GM23248 (cell line): ENCODE measurements around the gene RER1. TPM values are rescaled to one million over a fixed set of nuclear protein-coding genes. Genes with fewer than 3 reads are reported as not detected.

ENCODE experiments used
- DNase-seq: peaks from one replicate; pipeline ENCODE4 v3.0.0-alpha.2; 2015
- H2AFZ ChIP-seq: fragments of 200-600 bp; sonication (generic); 2 replicates; pipeline ENCODE4 v1.6.1; 2016; ENCODE audit warnings: antibody characterized with exemption
- H3F3A ChIP-seq: fragments of 200-600 bp; sonication (generic); 2 replicates; pipeline ENCODE4 v1.6.1; 2016; ENCODE audit warnings: mild to moderate bottlenecking, antibody characterized with exemption, mixed run types; ENCODE audit not compliant: insufficient read depth
- H3K27ac ChIP-seq: fragments of 200-600 bp; sonication (generic); 2 replicates; pipeline ENCODE4 v1.5.1; 2016; ENCODE audit warnings: mild to moderate bottlenecking
- H3K27me3 ChIP-seq: fragments of 200-600 bp; sonication (generic); replicated peaks from 2 replicates; pipeline ENCODE4 v1.6.1; 2016; ENCODE audit warnings: mild to moderate bottlenecking; ENCODE audit not compliant: insufficient read depth
- H3K36me3 ChIP-seq: fragments of 200-600 bp; sonication (generic); 2 replicates; pipeline ENCODE4 v1.6.1; 2016; ENCODE audit warnings: low read depth, mild to moderate bottlenecking
- H3K4me1 ChIP-seq: fragments of 200-600 bp; sonication (generic); 2 replicates; pipeline ENCODE4 v1.6.1; 2016; ENCODE audit warnings: mild to moderate bottlenecking; ENCODE audit not compliant: insufficient read depth
- H3K4me2 ChIP-seq: fragments of 200-600 bp; sonication (generic); one replicate; pipeline ENCODE4 v1.6.1; 2016; ENCODE audit warnings: mild to moderate bottlenecking; ENCODE audit not compliant: unreplicated experiment
- H3K4me3 ChIP-seq: fragments of 200-600 bp; sonication (generic); 2 replicates; pipeline ENCODE4 v1.5.1; 2016; ENCODE audit warnings: mild to moderate bottlenecking
- H3K79me2 ChIP-seq: fragments of 200-600 bp; sonication (generic); 2 replicates; pipeline ENCODE4 v1.6.1; 2016; ENCODE audit warnings: mild to moderate bottlenecking; ENCODE audit not compliant: insufficient read depth
- H3K9ac ChIP-seq: fragments of 200-600 bp; sonication (generic); 2 replicates; pipeline ENCODE4 v1.6.1; 2016; ENCODE audit warnings: mild to moderate bottlenecking
- H3K9me2 ChIP-seq: fragments of 200-600 bp; sonication (generic); 2 replicates; pipeline ENCODE4 v1.6.1; 2016; ENCODE audit warnings: mixed run types, mild to moderate bottlenecking, moderate library complexity; ENCODE audit not compliant: insufficient read depth
- H3K9me3 ChIP-seq: fragments of 200-600 bp; sonication (generic); one replicate; pipeline ENCODE4 v1.6.1; 2017; ENCODE audit warnings: low read depth
- H4K20me1 ChIP-seq: fragments of 200-600 bp; sonication (generic); 2 replicates; pipeline ENCODE4 v1.6.0; 2016; ENCODE audit not compliant: insufficient read depth
- EZH2 ChIP-seq: fragments of 200-600 bp; sonication (generic); IDR thresholded peaks from 2 replicates; pipeline ENCODE4 v1.6.1; 2018; ENCODE audit warnings: antibody characterized with exemption, mild to moderate bottlenecking; ENCODE audit not compliant: insufficient read depth, poor library complexity, severe bottlenecking
- EZH2phosphoT487 ChIP-seq: fragments of 200-600 bp; sonication (generic); IDR thresholded peaks from 2 replicates; pipeline ENCODE4 v1.6.1; 2018; ENCODE audit warnings: antibody characterized with exemption, moderate library complexity, mild to moderate bottlenecking, low read depth; ENCODE audit not compliant: insufficient read depth
- WGBS, 2 experiments: methylation state at CpG; one replicate each; pipeline ENCODE4 v1.1.6; 2015 to 2017; ENCODE audit warnings: low lambda C conversion rate in 2 of 2, low coverage in 1 of 2; ENCODE audit errors: missing lambda C conversion rate in 2 of 2; 5-methylcytosine and 5-hydroxymethylcytosine counted together
- in situ Hi-C: fragments of 300-500 bp; cut with MboI; formaldehyde crosslinking; loops from 2 replicates; pipeline ENCODE4 v1.15.0; 2020
- polyA plus RNA-seq: library from polyadenylated mRNA; unstranded; fragments of >200 nt; fragmentation: Nextera tagmentation; extraction: Ambion mirVana; gene quantifications from 2 replicates; pipeline ENCODE4 v1.2.1, GENCODE V29; 2016
- total RNA-seq: library from RNA; depleted of rRNA; stranded (reverse); fragments of >200 nt; shearing (Covaris generic); gene quantifications from 2 replicates; pipeline ENCODE4 v1.2.3, GENCODE V29; 2014

The RER1 gene
- total and polyA plus RNA-seq, 2 experiments from 2014 or later, result 135 to 331 TPM

GRCh38 chr1:2425892-2426291, 34.3 kb downstream of the RER1 start:
- Histone ChIP-seq H3K9ac (no peak overlapping the region), H3K9me3 (no peaks in the 10 kb centered on the region), H3K27me3 (peaks cover 18% of the 10 kb centered on the region), H4K20me1 (no peaks in the 10 kb centered on the region), H3K27ac (no peak overlapping the region), H3K4me2 (no peak overlapping the region), H3F3A (no peaks in the 10 kb centered on the region), H3K4me1 (no peaks in the 10 kb centered on the region), H3K36me3 (no peaks in the 10 kb centered on the region), H3K79me2 (no peaks in the 10 kb centered on the region), H3K4me3 (no peak overlapping the region), H3K9me2 (no peaks in the 10 kb centered on the region), H2AFZ (no peak overlapping the region)
- WGBS, 2 experiments, result 49 to 54% methylated on average over 11 of the region's 11 CpGs
- DNase-seq, result no peak
- in situ Hi-C loops, result no loop called here
- no peak for TF ChIP-seq EZH2

- DNase-seq, result no peak
- Histone ChIP-seq H3K9me3 (no peaks in the 10 kb centered on the region), H3K4me2 (no peak overlapping the region), H4K20me1 (no peaks in the 10 kb centered on the region), H3K27me3 (peaks cover 11% of the 10 kb centered on the region), H3K9ac (no peak overlapping the region), H3F3A (no peaks in the 10 kb centered on the region), H2AFZ (no peak overlapping the region), H3K27ac (no peak overlapping the region), H3K79me2 (no peaks in the 10 kb centered on the region), H3K4me1 (no peaks in the 10 kb centered on the region), H3K4me3 (no peak overlapping the region), H3K9me2 (no peaks in the 10 kb centered on the region), H3K36me3 (no peaks in the 10 kb centered on the region)
- WGBS, 2 experiments, result 38 to 40% methylated on average over 15 to 16 of the region's 18 CpGs
- no peak for TF ChIP-seq EZH2phosphoT487
- TF ChIP-seq EZH2, result no peak
- in situ Hi-C loops, result no loop called here
Measured at GRCh38 chr1:2426540-2426939, 34.9 kb downstream of the RER1 start.

- H4K20me1 ChIP-seq, result no peaks in the 10 kb centered on the region
- no peak overlapping the region for H3K4me2 ChIP-seq
- no peaks in the 10 kb centered on the region for H3K9me2 ChIP-seq
- in situ Hi-C loops, result no loop called here
- no peaks in the 10 kb centered on the region for H3K36me3 ChIP-seq
- H3K27ac ChIP-seq, result no peak overlapping the region
- TF ChIP-seq EZH2phosphoT487 (no peak), EZH2 (no peak)
- H3K4me3 ChIP-seq, result no peak overlapping the region
- H2AFZ ChIP-seq, result no peak overlapping the region
- peaks cover 11% of the 10 kb centered on the region for H3K27me3 ChIP-seq
- H3K4me1 ChIP-seq, result no peaks in the 10 kb centered on the region
- no peak for DNase-seq
- no peaks in the 10 kb centered on the region for H3F3A ChIP-seq
- no peaks in the 10 kb centered on the region for H3K9me3 ChIP-seq
- H3K79me2 ChIP-seq, result no peaks in the 10 kb centered on the region
- H3K9ac ChIP-seq, result no peak overlapping the region
- WGBS, 2 experiments, result 54 to 64% methylated on average over 15 to 17 of the region's 18 CpGs
Measured at GRCh38 chr1:2427051-2427450, 35.4 kb downstream of the RER1 start.

- Histone ChIP-seq H3K9me2 (no peaks in the 10 kb centered on the region), H3K4me3 (no peak overlapping the region), H3K36me3 (no peaks in the 10 kb centered on the region), H3K27me3 (peaks cover 11% of the 10 kb centered on the region), H3K27ac (no peak overlapping the region), H3K4me1 (no peaks in the 10 kb centered on the region), H4K20me1 (no peaks in the 10 kb centered on the region), H3K9me3 (no peaks in the 10 kb centered on the region), H3K9ac (no peak overlapping the region), H2AFZ (no peak overlapping the region), H3F3A (no peaks in the 10 kb centered on the region), H3K79me2 (no peaks in the 10 kb centered on the region), H3K4me2 (no peak overlapping the region)
- DNase-seq, result no peak
- 37 to 58% methylated on average over 10 of the region's 10 CpGs for WGBS, 2 experiments
- no peak for TF ChIP-seq EZH2
- TF ChIP-seq EZH2phosphoT487, result no peak
- in situ Hi-C loops, result no loop called here
Measured at GRCh38 chr1:2427976-2428375, 36.3 kb downstream of the RER1 start.

- Histone ChIP-seq H3K4me1 (no peaks in the 10 kb centered on the region), H3K36me3 (no peaks in the 10 kb centered on the region), H3K9me3 (no peaks in the 10 kb centered on the region), H4K20me1 (no peaks in the 10 kb centered on the region), H3K27me3 (peaks cover 16% of the 10 kb centered on the region), H3K4me2 (no peak overlapping the region), H3K27ac (no peak overlapping the region), H3K9ac (no peak overlapping the region), H3K79me2 (no peaks in the 10 kb centered on the region), H2AFZ (no peak overlapping the region), H3F3A (no peaks in the 10 kb centered on the region), H3K4me3 (no peak overlapping the region), H3K9me2 (no peaks in the 10 kb centered on the region)
- DNase-seq, result no peak
- no peak for TF ChIP-seq EZH2phosphoT487
- no peak for TF ChIP-seq EZH2
- in situ Hi-C loops, result no loop called here
- 77 to 89% methylated on average over 16 to 28 of the region's 28 CpGs for WGBS, 2 experiments
Measured at GRCh38 chr1:2428490-2428889, 36.8 kb downstream of the RER1 start.
